HUES48 (cell line): Measurements from ENCODE around the gene TNS1.
A peak's percentile ranks its signal among the peaks of the same experiment; 100 is the strongest.

Experiments
- H3K27ac ChIP-seq: one replicate; pipeline ENCODE4 v1.7.0; 2013; ENCODE audit warnings: low read depth, low read length, inconsistent platforms
- H3K27me3 ChIP-seq: 2 replicates; pipeline ENCODE4 v1.6.1; 2013; ENCODE audit warnings: mild to moderate bottlenecking, low read length; ENCODE audit not compliant: control insufficient read depth, insufficient read depth
- H3K36me3 ChIP-seq: 2 replicates; pipeline ENCODE4 v1.6.1; 2013; ENCODE audit warnings: low read length; ENCODE audit not compliant: control insufficient read depth, insufficient read depth
- H3K4me1 ChIP-seq: 2 replicates; pipeline ENCODE4 v1.6.1; 2013; ENCODE audit warnings: mild to moderate bottlenecking, low read length; ENCODE audit not compliant: control insufficient read depth, insufficient read depth
- H3K4me3 ChIP-seq: 2 replicates; pipeline ENCODE4 v1.5.1; 2013; ENCODE audit warnings: mild to moderate bottlenecking, low read depth, low read length
- H3K9ac ChIP-seq: 2 replicates; pipeline ENCODE4 v1.6.1; 2013; ENCODE audit warnings: mild to moderate bottlenecking, low read depth, low read length, moderate library complexity
- H3K9me3 ChIP-seq: 2 replicates; pipeline ENCODE4 v1.6.1; 2013; ENCODE audit warnings: low read length; ENCODE audit not compliant: control insufficient read depth, insufficient read depth

Gene TNS1

GRCh38 chr2:217903142-217903858 lies 99.5 kb downstream of the TNS1 start:
- no peaks in the 10 kb centered on the region for H3K27me3 ChIP-seq
- no peaks in the 10 kb centered on the region for H3K9me3 ChIP-seq
- no peak overlapping the region for H3K4me3 ChIP-seq
- H3K9ac ChIP-seq = no peak overlapping the region
- no peak overlapping the region for H3K27ac ChIP-seq
- no peaks in the 10 kb centered on the region for H3K4me1 ChIP-seq
- no peaks in the 10 kb centered on the region for H3K36me3 ChIP-seq

GRCh38 chr2:217902379-217903141 lies 100.2 kb downstream of the TNS1 start:
- Histone ChIP-seq H3K9me3 (no peaks in the 10 kb centered on the region), H3K36me3 (no peaks in the 10 kb centered on the region), H3K27me3 (no peaks in the 10 kb centered on the region), H3K9ac (no peak overlapping the region), H3K4me3 (no peak overlapping the region), H3K27ac (peak overlapping the region; percentile 47), H3K4me1 (no peaks in the 10 kb centered on the region)

- Histone ChIP-seq H3K36me3 (no peaks in the 10 kb centered on the region), H3K9ac (no peak overlapping the region), H3K27me3 (no peaks in the 10 kb centered on the region), H3K4me1 (no peaks in the 10 kb centered on the region), H3K9me3 (no peaks in the 10 kb centered on the region), H3K4me3 (no peak overlapping the region), H3K27ac (peak overlapping the region; percentile 47)
Measured at GRCh38 chr2:217901835-217902378, 100.9 kb downstream of the TNS1 start.

GRCh38 chr2:217901400-217901799 lies 101.4 kb downstream of the TNS1 start:
- Histone ChIP-seq H3K4me3 (no peak overlapping the region), H3K9me3 (no peaks in the 10 kb centered on the region), H3K36me3 (no peaks in the 10 kb centered on the region), H3K27ac (no peak overlapping the region), H3K27me3 (no peaks in the 10 kb centered on the region), H3K4me1 (no peaks in the 10 kb centered on the region), H3K9ac (no peak overlapping the region)

- Histone ChIP-seq H3K9ac (no peak overlapping the region), H3K27ac (no peak overlapping the region), H3K4me1 (no peaks in the 10 kb centered on the region), H3K27me3 (no peaks in the 10 kb centered on the region), H3K36me3 (no peaks in the 10 kb centered on the region), H3K9me3 (no peaks in the 10 kb centered on the region), H3K4me3 (no peak overlapping the region)
Measured at GRCh38 chr2:217900780-217901360, 101.9 kb downstream of the TNS1 start.

GRCh38 chr2:217900010-217900779 lies 102.6 kb downstream of the TNS1 start:
- H3K27me3 ChIP-seq = no peaks in the 10 kb centered on the region
- no peaks in the 10 kb centered on the region for H3K4me1 ChIP-seq
- H3K36me3 ChIP-seq = no peaks in the 10 kb centered on the region
- H3K27ac ChIP-seq = no peak overlapping the region
- no peak overlapping the region for H3K9ac ChIP-seq
- no peak overlapping the region for H3K4me3 ChIP-seq
- no peaks in the 10 kb centered on the region for H3K9me3 ChIP-seq

- H3K9ac ChIP-seq = no peak overlapping the region
- no peak overlapping the region for H3K27ac ChIP-seq
- no peaks in the 10 kb centered on the region for H3K4me1 ChIP-seq
Measured at GRCh38 chr2:217899231-217900009, 103.4 kb downstream of the TNS1 start.

GRCh38 chr2:217897816-217898806 lies 104.7 kb downstream of the TNS1 start:
- H3K36me3 ChIP-seq = no peaks in the 10 kb centered on the region

More at GRCh38 chr2:217899231-217900009, 103.4 kb downstream of the TNS1 start:
- Histone ChIP-seq H3K9me3 (no peaks in the 10 kb centered on the region), H3K4me3 (no peak overlapping the region), H3K27me3 (no peaks in the 10 kb centered on the region), H3K36me3 (no peaks in the 10 kb centered on the region)

GRCh38 chr2:217897091-217897715 lies 105.6 kb downstream of the TNS1 start:
- H3K9ac ChIP-seq = no peak overlapping the region
- H3K27me3 ChIP-seq = no peaks in the 10 kb centered on the region
- H3K9me3 ChIP-seq = no peaks in the 10 kb centered on the region
- no peaks in the 10 kb centered on the region for H3K36me3 ChIP-seq
- H3K27ac ChIP-seq = no peak overlapping the region
- H3K4me1 ChIP-seq = no peaks in the 10 kb centered on the region
- H3K4me3 ChIP-seq = no peak overlapping the region

More at GRCh38 chr2:217897816-217898806, 104.7 kb downstream of the TNS1 start:
- Histone ChIP-seq H3K27ac (no peak overlapping the region), H3K9me3 (no peaks in the 10 kb centered on the region), H3K4me3 (no peak overlapping the region), H3K27me3 (no peaks in the 10 kb centered on the region), H3K4me1 (no peaks in the 10 kb centered on the region), H3K9ac (no peak overlapping the region)
